ENCODE results near the gene MYO5B. TPM values are rescaled to one million over a fixed set of nuclear protein-coding genes. Genes with fewer than 3 reads are reported as not detected.

The MYO5B gene
- polyA plus RNA-seq, 1 of the 3 experiments (the other 2 are of a cell fraction): 1.3 TPM

GRCh38 chr18:49878015-49878414, 316.9 kb downstream of the MYO5B start:
- no peaks in the 10 kb centered on the region for H4K20me1 ChIP-seq (ENCODE audit: insufficient read depth)
- TF ChIP-seq USF1 (IDR thresholded peaks at IDR 0.05; ENCODE audit: borderline replicate concordance, low read depth) (no peak), TEAD4 (IDR thresholded peaks at IDR 0.05; ENCODE audit: borderline replicate concordance, insufficient read depth) (no peak), FOXJ3 (CRISPR knock-in tag; IDR thresholded peaks at IDR 0.05) (no peak), MXI1 (IDR thresholded peaks at IDR 0.05; ENCODE audit: low read depth, low read length) (no peak), GABPA (IDR thresholded peaks at IDR 0.05; ENCODE audit: low read depth) (no peak), MAX (IDR thresholded peaks at IDR 0.05; ENCODE audit: low read depth) (no peak)
- no peak overlapping the region for H2AFZ ChIP-seq (ENCODE audit: low read depth)
- no peak overlapping the region for H3K9ac ChIP-seq
- H3K27me3 ChIP-seq (ENCODE audit: insufficient read depth): no peaks in the 10 kb centered on the region; the same call in 1 of the 2 replicates
- 70% methylated on average over 2 of the region's 2 CpGs for WGBS (ENCODE audit: low lambda C conversion rate)
- CTCF ChIA-PET: interaction anchor here (0.9 to 1.2 kb wide), 3 partner anchors 20 to 325 kb away, joined by 3 to 6 read pairs (median 3); no protein-coding TSS in a partner anchor
- no peaks in the 10 kb centered on the region for H3K9me2 ChIP-seq
- H3K27ac ChIP-seq (ENCODE audit: low read depth in 2 of 2, low read length in 1 of 2): no peak overlapping the region
- POLR2A ChIA-PET: no interaction called here
- H3K36me3 ChIP-seq (replicated peaks in 1 of 2; ENCODE audit: control insufficient read depth in 1 of 2, insufficient read depth in 2 of 2, low read length in 1 of 2): no peaks in the 10 kb centered on the region
- H3K9me3 ChIP-seq: no peaks in the 10 kb centered on the region
- H3F3A ChIP-seq (replicated peaks; ENCODE audit: insufficient read depth): no peaks in the 10 kb centered on the region
- no peak for DNase-seq
- H3K79me2 ChIP-seq (ENCODE audit: insufficient read depth): no peaks in the 10 kb centered on the region
- peaks cover 0 to 7% of the 10 kb centered on the region in 2 experiments; a peak in 1 of 4 replicates for H3K4me1 ChIP-seq (ENCODE audit: control insufficient read depth in 1 of 2, insufficient read depth in 2 of 2, low read depth in 1 of 2, low read length in 1 of 2)
- no peak overlapping the region for H3K4me3 ChIP-seq (ENCODE audit: low read depth in 2 of 2, low read length in 1 of 2)
- H3K4me2 ChIP-seq: no peak overlapping the region

- ChIA-PET POLR2A (no interaction called here), CTCF (interaction anchor here (1.0 to 4.0 kb wide), 2 partner anchors 15 to 18 kb away, joined by 3 to 17 read pairs; no protein-coding TSS in a partner anchor)
- no peak for TF ChIP-seq USF1 (IDR thresholded peaks at IDR 0.05; ENCODE audit: borderline replicate concordance, low read depth)
- TF ChIP-seq RAD21 (IDR thresholded peaks at IDR 0.05; ENCODE audit: low read length): no peak
- TF ChIP-seq MEF2A (IDR thresholded peaks at IDR 0.05; ENCODE audit: borderline replicate concordance, low read depth): no peak
- TF ChIP-seq TCF12 (IDR thresholded peaks at IDR 0.05): no peak
- TF ChIP-seq PBX3 (IDR thresholded peaks at IDR 0.05): no peak
- TF ChIP-seq SMC3 (IDR thresholded peaks at IDR 0.05; ENCODE audit: low read depth, low read length): no peak
- no peak for TF ChIP-seq USF2 (IDR thresholded peaks at IDR 0.05; ENCODE audit: borderline replicate concordance, low read depth, low read length)
- TF ChIP-seq TAF1 (IDR thresholded peaks at IDR 0.05; ENCODE audit: borderline replicate concordance, low read depth, low read length): no peak
- no peak for TF ChIP-seq NFIC (IDR thresholded peaks at IDR 0.05; ENCODE audit: borderline replicate concordance)
- no peak for TF ChIP-seq MXI1 (IDR thresholded peaks at IDR 0.05; ENCODE audit: low read depth, low read length)
- TF ChIP-seq JUND (IDR thresholded peaks at IDR 0.05): no peak
- no peak for TF ChIP-seq CTCF (IDR thresholded peaks at IDR 0.05)
- no peak for TF ChIP-seq FOSL2 (IDR thresholded peaks at IDR 0.05; ENCODE audit: borderline replicate concordance, low read depth)
- no peak for TF ChIP-seq YY1 (IDR thresholded peaks at IDR 0.05; ENCODE audit: low read depth)
- no peak for TF ChIP-seq ELF1 (IDR thresholded peaks at IDR 0.05)
- no peak for TF ChIP-seq POLR2AphosphoS5 (IDR thresholded peaks at IDR 0.05; ENCODE audit: low read depth, low read length)
- TF ChIP-seq FOXJ3 (CRISPR knock-in tag; IDR thresholded peaks at IDR 0.05): no peak
- no peak overlapping the region for H3K4me2 ChIP-seq
- DNase-seq: no peak
- H3K27me3 ChIP-seq (ENCODE audit: insufficient read depth): peaks cover 4% of the 10 kb centered on the region; the same call in 1 of the 2 replicates
- H2AFZ ChIP-seq (ENCODE audit: low read depth): no peak overlapping the region
- H3K79me2 ChIP-seq (ENCODE audit: insufficient read depth): no peaks in the 10 kb centered on the region
- WGBS (ENCODE audit: low lambda C conversion rate): 60% methylated on average over 4 of the region's 4 CpGs
- H3K9ac ChIP-seq: no peak overlapping the region
- H3K9me3 ChIP-seq: no peaks in the 10 kb centered on the region
- H3K27ac ChIP-seq (ENCODE audit: low read depth in 2 of 2, low read length in 1 of 2): no peak overlapping the region
- no peak overlapping the region for H3K4me3 ChIP-seq (ENCODE audit: low read depth in 2 of 2, low read length in 1 of 2)
- peaks cover 0 to 7% of the 10 kb centered on the region in 2 experiments; a peak in 1 of 4 replicates for H3K4me1 ChIP-seq (ENCODE audit: control insufficient read depth in 1 of 2, insufficient read depth in 2 of 2, low read depth in 1 of 2, low read length in 1 of 2)
- H3K9me2 ChIP-seq: no peaks in the 10 kb centered on the region
- no peaks in the 10 kb centered on the region for H4K20me1 ChIP-seq (ENCODE audit: insufficient read depth)
- H3K36me3 ChIP-seq (replicated peaks in 1 of 2; ENCODE audit: control insufficient read depth in 1 of 2, insufficient read depth in 2 of 2, low read length in 1 of 2): no peaks in the 10 kb centered on the region
- no peaks in the 10 kb centered on the region for H3F3A ChIP-seq (replicated peaks; ENCODE audit: insufficient read depth)
Measured at GRCh38 chr18:49876536-49876935, 318.4 kb downstream of the MYO5B start.

All from SK-N-SH (cell line).